ENCODE results near the gene RFPL4AL1. TPM values are rescaled to one million over a fixed set of nuclear protein-coding genes. Genes with fewer than 3 reads are reported as not detected.

The RFPL4AL1 gene
- total and polyA plus RNA-seq, 2 of the 8 experiments (the other 6 are each of a cell fraction or from before 2014, with no cell fraction given): not detected

DNA sequence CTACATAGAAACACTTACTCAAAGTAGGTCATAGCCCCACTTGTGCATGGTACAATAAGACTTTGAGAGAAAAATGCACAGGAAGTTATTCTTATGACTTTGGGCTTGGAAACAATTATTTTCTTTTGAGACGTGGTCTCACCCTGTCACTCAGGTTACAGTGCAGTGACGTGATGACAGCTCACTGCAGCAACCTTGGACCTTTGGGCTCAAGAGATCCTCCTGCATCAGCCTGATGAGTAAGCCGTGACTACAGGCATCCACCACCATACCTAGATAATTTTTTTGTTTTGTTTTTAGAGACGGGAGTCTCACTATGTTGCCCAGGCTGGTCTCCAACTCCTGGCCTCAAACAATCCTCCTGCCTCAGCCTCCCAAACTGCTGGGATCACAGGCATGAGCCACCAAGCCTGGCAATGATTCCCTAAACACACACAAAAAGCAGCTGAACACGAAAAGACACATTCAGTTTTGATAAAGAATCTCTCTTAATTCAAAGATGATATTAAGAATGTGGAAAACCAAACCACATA is 48.6 kb upstream of the RFPL4AL1 start:
- Histone ChIP-seq H4K91ac (replicated peaks; ENCODE audit: insufficient read length, low read length) (no peak overlapping the region), H3K4ac (replicated peaks; ENCODE audit: insufficient read length, low read depth, low read length) (no peak overlapping the region), H3K4me1 (replicated peaks in 1 of 4; ENCODE audit: control insufficient read depth in 3 of 4, insufficient read depth in 4 of 4, low read length in 3 of 4) (no peaks in the 10 kb centered on the region), H2BK5ac (ENCODE audit: low read depth, low read length) (no peak overlapping the region), H3K23me2 (ENCODE audit: low read depth, low read length) (no peaks in the 10 kb centered on the region), H3K27ac (ENCODE audit: low read depth, low read length) (no peak overlapping the region), H2BK15ac (ENCODE audit: low read length) (no peak overlapping the region), H3K9me3 (ENCODE audit: insufficient read depth in 2 of 2, low read depth in 1 of 2, low read length in 1 of 2) (peaks cover 30 to 82% of the 10 kb centered on the region in 2 experiments), H3K18ac (ENCODE audit: extremely low read depth, low read length) (no peak overlapping the region), H2BK120ac (replicated peaks; ENCODE audit: low read depth, low read length) (no peak overlapping the region), H4K8ac (ENCODE audit: extremely low read depth, insufficient read depth, low read length) (no peak overlapping the region), H3K23ac (ENCODE audit: insufficient read length) (no peak overlapping the region), H3K27me3 (replicated peaks in 1 of 4; ENCODE audit: control insufficient read depth in 3 of 4, extremely low read depth in 1 of 4, insufficient read depth in 3 of 4, low read length in 3 of 4) (no peaks in the 10 kb centered on the region), H2BK20ac (ENCODE audit: low read length) (no peak overlapping the region), H2AFZ (ENCODE audit: low read length) (no peak overlapping the region), H3K79me2 (ENCODE audit: control insufficient read depth in 1 of 2, insufficient read depth in 2 of 2, low read length in 2 of 2) (no peaks in the 10 kb centered on the region), H4K20me1 (replicated peaks in 1 of 2; ENCODE audit: control insufficient read depth in 1 of 2, insufficient read depth in 2 of 2, low read length in 2 of 2) (no peaks in the 10 kb centered on the region), H2AK5ac (ENCODE audit: low read depth, low read length) (no peak overlapping the region), H3K9ac (replicated peaks in 1 of 4; ENCODE audit: extremely low read depth in 1 of 4, low read depth in 3 of 4, low read length in 3 of 4) (no peak overlapping the region), H3K56ac (replicated peaks; ENCODE audit: insufficient read length, low read depth, low read length) (no peak overlapping the region), H3K36me3 (ENCODE audit: control insufficient read depth in 2 of 4, insufficient read depth in 4 of 4, low read length in 3 of 4) (no peaks in the 10 kb centered on the region), H3K4me3 (ENCODE audit: extremely low read depth in 1 of 4, insufficient read depth in 2 of 4, low read depth in 3 of 4, low read length in 4 of 4) (no peak overlapping the region), H3K79me1 (ENCODE audit: low read depth, low read length) (no peaks in the 10 kb centered on the region), H3K4me2 (ENCODE audit: insufficient read depth in 1 of 2, low read depth in 2 of 2, low read length in 2 of 2) (no peak overlapping the region), H2BK12ac (ENCODE audit: low read depth, low read length) (no peak overlapping the region), H4K5ac (ENCODE audit: insufficient read length, low read depth, low read length) (no peak overlapping the region), H3K14ac (ENCODE audit: insufficient read length) (no peak overlapping the region)
- ChIA-PET POLR2A (ENCODE audit: partially characterized antibody) (no interaction called here), CTCF (ENCODE audit: partially characterized antibody) (no interaction called here)
- DNase-seq (ENCODE audit: low read depth in 1 of 2, low spot score in 2 of 2) (no peak), FAIRE-seq (no peak)
- TF ChIP-seq BRCA1 (IDR thresholded peaks at IDR 0.05; ENCODE audit: low read depth, low read length): no peak
- no peak for TF ChIP-seq CREB1 (IDR thresholded peaks at IDR 0.05)
- no peak for TF ChIP-seq GABPA (IDR thresholded peaks at IDR 0.05; ENCODE audit: borderline replicate concordance, insufficient read depth, low read length)
- no peak for TF ChIP-seq TAF7 (optimal IDR thresholded peaks at IDR 0.05; ENCODE audit: borderline replicate concordance, low read depth, low read length)
- no peak for TF ChIP-seq EP300 (IDR thresholded peaks at IDR 0.05; ENCODE audit: borderline replicate concordance in 1 of 2, low read depth in 2 of 2, low read length in 2 of 2)
- TF ChIP-seq SIRT6 (IDR thresholded peaks at IDR 0.05; ENCODE audit: low read length): no peak
- no peak for TF ChIP-seq SRF (IDR thresholded peaks at IDR 0.05; ENCODE audit: low read depth, low read length)
- no peak for TF ChIP-seq YY1 (IDR thresholded peaks at IDR 0.05; ENCODE audit: low read depth, low read length)
- no peak for TF ChIP-seq CHD1 (IDR thresholded peaks at IDR 0.05; ENCODE audit: low read depth, low read length)
- TF ChIP-seq, protein P1, sequence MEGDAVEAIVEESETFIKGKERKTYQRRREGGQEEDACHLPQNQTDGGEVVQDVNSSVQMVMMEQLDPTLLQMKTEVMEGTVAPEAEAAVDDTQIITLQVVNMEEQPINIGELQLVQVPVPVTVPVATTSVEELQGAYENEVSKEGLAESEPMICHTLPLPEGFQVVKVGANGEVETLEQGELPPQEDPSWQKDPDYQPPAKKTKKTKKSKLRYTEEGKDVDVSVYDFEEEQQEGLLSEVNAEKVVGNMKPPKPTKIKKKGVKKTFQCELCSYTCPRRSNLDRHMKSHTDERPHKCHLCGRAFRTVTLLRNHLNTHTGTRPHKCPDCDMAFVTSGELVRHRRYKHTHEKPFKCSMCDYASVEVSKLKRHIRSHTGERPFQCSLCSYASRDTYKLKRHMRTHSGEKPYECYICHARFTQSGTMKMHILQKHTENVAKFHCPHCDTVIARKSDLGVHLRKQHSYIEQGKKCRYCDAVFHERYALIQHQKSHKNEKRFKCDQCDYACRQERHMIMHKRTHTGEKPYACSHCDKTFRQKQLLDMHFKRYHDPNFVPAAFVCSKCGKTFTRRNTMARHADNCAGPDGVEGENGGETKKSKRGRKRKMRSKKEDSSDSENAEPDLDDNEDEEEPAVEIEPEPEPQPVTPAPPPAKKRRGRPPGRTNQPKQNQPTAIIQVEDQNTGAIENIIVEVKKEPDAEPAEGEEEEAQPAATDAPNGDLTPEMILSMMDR (IDR thresholded peaks at IDR 0.05; ENCODE audit: control extremely low read depth in 1 of 3, insufficient read depth in 1 of 3, low read depth in 1 of 3, low read length in 3 of 3): no peak
- WGBS, 2 experiments (ENCODE audit: extremely low coverage in 1 of 2, insufficient coverage in 1 of 2, insufficient read length in 1 of 2, insufficient replicate concordance in 2 of 2, low coverage in 1 of 2, low lambda C conversion rate in 2 of 2, missing lambda C conversion rate in 1 of 2): 70% methylated on average over 5 of the region's 5 CpGs; no CpG with 5 or more reads in 1 of the 2 experiments
